ENCODE data around the gene WARS2.

Gene WARS2

DNA sequence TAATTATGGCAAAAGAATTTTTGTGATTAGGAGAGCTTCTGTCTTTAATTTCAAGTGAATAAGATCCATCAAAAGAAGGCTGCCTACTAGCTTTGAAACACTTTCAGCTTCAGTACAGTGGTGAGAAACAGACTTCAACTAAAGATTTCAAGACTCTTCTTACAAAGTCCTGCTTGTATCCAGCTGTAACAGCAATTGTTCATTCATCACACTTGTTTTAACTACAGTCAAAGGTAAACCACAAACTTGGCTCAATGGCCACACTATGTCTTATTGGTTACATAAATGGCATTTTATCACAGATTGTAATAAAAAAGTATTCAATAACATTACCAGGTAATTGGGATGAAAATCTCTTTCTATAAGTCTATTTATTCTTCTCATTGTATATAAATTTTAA, 59.2 kb downstream of the WARS2 start:
- no peak for DNase-seq

GRCh38 chr1:119080586-119080985, 59.9 kb downstream of the WARS2 start:
- no peak for DNase-seq

GRCh38 chr1:119079881-119080280, 60.6 kb downstream of the WARS2 start:
- no peak for DNase-seq

GRCh38 chr1:119075614-119076013, 64.8 kb downstream of the WARS2 start:
- no peak for DNase-seq

- no peak for DNase-seq
These were observed 69.1 kb downstream of the WARS2 start for GRCh38 chr1:119071321-119071720.

DNA sequence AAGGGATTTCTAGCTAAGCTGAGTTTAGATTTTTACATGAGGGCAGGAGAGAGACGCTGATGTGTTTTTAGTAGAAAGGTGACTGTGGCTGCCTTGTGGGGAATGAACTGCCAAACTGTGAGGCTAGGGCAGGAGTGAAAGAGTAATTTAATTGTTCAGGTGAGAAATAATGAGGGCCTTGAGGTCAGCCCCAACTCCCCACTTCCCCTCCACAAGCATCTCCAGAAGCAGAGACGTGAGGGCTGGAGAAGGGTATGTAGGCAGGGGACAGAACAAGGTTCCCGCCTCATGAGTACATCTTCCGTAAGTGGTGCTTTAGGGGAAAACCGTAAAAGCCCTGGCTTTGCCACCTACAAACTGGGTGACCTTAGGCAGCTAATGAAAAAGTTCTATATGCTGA, 70.8 kb downstream of the WARS2 start:
- DNase-seq, result no peak

- no peak for DNase-seq
These were observed 72.0 kb downstream of the WARS2 start for GRCh38 chr1:119068427-119068826.

DNA sequence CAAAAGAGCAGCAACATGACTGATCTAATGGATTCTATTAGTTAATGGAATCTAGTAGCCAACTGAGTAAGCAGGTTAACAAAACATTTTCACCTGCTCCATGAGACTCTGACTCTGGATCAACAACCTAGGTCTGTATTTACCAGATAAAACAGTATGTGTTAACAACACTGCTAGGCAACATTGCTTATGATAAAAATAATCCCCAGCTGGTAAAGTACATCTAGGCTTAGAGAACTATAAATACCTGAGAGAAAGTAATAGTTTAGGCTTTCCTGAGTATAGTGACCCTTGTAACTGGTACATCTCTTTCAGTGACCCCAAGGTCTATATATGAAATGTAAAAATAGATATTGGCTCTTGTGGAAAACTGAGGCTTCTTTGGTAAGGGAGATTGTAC, 78.8 kb downstream of the WARS2 start:
- DNase-seq, result no peak

DNA sequence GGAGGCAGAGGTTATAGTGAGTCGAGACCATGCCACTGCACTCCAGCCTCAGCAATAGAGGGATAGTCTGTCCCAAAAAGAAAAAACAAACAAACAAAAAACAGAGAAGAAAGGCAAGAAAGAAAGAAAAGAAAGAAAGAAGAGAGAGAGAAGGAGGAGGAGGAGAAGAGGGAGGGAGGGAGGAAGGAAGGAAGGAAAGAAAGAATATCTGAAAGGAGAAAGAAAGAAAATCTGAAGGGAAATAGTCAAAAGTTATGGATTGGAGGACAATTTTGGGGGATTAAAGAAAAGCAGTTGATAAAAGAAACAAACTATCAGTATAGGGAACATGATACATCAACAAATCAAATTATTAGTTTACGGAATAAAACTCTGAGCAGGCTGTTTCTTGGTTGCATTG, 84.9 kb downstream of the WARS2 start:
- DNase-seq, result no peak

GRCh38 chr1:119053917-119054316, 86.5 kb downstream of the WARS2 start:
- no peak for DNase-seq

DNA sequence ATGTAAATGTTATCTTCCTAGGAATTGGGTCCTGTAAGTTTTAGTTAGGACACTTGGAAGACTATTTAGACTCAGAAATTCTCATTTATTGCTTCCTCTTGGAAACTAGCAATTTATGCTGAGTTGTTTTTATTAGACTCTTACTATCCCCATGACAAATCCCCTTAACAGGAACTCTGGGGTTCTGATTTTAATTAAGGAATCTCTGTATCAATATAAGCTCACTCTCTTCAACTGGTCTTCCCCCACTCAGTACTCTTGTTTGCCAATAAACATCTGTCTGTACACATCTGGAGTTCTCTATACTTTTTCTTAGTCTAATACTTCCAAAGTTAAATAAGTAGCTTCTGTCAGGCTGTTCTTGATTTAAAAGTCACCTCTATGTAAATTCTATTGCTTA, 88.2 kb downstream of the WARS2 start:
- no peak for DNase-seq

DNA sequence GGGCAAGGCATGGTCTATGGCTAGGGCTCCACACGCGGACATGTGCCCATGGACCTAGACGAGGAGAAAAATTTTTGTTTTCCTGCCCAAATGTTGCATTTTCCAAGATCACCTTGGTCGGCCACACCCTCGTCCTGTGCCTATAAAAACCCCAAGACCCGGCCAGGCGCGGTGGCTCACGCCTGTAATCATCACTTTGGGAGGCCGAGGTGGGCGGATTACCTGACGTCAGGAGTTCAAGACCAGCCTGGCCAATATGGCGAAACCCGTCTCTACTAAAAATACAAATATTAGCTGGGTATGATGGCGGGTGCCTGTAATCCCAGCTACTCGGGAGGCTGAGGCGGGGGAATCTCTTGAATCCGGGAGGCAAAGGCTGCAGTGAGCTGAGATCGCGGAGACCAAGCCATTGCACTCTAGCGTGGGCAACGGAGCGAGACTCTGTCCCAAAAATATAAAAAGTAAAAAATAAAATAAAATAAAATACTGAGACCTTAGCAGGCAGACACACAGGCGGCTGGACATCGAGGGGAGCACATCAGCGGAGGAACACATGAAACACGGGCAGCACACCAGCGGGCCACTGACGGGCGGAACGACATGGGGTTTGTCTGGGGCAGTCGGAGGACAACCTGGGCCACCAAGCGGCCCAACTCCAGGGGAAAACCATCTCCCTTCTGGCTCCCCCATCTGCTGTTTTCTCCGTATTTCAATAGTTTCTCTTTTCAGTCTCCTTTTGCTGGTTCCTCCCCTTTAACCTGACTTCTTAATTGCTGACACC, 91.6 kb downstream of the WARS2 start:
- no peak for DNase-seq

GRCh38 chr1:119046785-119047438, 93.5 kb downstream of the WARS2 start:
- DNase-seq, result no peak

DNA sequence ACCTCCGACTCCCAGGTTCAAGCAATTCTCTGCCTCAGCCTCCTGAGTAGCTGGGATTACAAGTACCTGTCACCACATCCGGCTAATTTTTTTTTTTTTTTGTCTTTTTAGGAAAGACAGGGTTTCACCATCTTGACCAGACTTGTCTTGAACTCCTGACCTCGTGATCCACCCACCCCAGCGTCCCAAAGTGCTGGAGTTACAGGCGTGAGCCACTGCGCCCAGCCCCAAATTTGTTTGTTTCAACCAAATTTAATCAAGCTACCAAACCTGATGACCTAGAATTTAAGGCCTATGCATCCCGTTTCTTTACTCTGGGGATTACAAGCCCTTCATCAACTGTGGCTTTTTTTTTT, 94.0 kb downstream of the WARS2 start:
- no peak for DNase-seq

GRCh38 chr1:119045096-119045746, 95.2 kb downstream of the WARS2 start:
- no peak for DNase-seq

DNA sequence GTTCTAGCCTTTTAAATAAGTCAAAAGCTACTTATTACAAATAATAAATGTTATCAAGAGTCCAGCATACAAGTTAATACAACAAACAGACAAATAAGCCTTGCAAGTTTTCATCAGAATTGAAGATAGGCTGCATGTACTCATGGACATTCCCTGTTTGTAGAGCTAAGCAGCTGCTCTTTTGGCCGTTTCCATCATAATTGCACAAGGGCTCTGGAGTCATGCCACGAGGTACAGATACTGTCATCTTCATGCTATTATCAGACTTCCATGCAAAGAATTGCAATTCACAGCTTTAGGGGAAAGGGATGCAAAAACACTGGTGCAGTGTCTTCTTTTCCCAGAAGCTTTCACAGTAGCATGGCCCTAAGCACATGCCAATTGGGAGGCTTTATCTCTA, 99.5 kb downstream of the WARS2 start:
- DNase-seq, result no peak

- DNase-seq, result no peak
These were observed 100.0 kb downstream of the WARS2 start for GRCh38 chr1:119040489-119040888.

DNA sequence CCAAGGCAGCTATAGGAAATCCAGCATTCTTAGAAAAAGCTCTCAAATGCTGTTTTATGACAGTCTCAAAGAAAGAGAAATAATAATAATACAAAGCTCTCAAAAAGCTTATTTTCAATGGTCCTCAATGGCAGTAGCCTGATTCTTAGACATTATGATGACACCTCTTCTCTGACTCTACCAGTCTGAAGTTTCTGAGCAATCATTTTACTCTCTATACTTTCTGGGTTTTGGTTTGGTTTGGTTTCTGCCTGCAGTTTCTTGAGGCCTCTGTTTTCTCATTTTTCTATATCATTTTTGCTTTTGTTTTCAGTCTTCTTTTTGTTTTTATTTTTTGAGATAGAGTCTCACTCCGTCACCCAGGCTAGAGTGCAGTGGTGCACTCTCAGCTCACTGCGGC, 102.1 kb downstream of the WARS2 start:
- DNase-seq, result no peak

DNA sequence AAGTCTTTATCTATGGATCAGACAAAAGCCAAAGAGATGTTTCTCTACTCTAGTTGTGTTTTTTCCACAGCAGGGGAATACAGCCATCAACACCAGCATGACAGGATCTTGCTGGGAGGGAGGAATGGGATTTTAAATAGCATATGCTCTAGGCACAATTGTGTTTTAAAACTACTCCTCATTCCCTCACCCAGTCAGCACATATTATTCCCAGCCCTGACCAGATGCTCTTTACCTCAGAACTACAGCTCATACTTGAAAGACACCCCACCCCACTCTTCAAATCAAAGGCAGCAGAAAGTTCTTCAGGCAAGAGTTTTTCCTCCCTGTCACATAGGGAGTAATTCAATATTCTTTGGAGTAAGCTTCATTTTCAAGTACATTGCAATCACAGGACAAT, 106.1 kb downstream of the WARS2 start:
- DNase-seq, result no peak

GRCh38 chr1:119032986-119033385, 107.5 kb downstream of the WARS2 start:
- DNase-seq, result no peak

GRCh38 chr1:119027759-119028158, 112.7 kb downstream of the WARS2 start:
- DNase-seq, result no peak

DNA sequence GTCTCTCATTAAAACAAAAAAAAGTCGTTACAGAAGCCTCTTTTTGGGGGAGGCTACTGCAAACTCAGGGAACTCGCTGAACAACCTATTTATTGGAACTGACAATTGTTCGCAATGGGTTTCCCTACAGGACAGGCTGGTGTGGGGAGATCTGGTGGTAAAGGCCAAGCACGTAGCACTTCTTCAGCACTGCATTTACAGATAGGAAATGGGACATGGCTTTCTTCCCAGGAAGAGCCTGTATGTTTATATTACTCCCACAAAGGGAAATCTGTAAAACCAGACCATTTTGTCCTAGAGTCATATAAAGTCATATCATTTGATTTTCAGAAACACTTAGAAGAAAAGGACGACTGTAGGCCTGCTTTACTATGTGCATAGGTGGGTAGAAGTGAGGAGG, 113.5 kb downstream of the WARS2 start:
- DNase-seq, result no peak

DNA sequence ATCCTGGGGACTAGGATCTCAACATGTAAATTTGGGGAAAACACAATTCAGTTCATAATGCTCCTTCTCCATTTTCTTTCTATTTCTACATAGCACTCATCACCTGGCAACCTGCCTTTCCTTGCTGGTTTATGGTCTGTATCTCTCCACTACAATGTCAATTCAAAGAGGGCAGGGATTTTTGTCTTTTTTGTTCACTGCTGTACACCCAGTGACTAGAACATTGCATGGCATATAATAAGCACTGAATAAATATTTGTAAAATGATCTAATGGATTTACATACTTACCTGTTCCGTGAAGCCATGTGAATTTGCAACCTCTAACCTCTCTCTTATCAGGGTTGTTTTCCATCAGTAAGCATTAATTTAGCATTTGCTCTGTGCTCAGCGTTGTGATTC, 124.9 kb downstream of the WARS2 start:
- no peak for DNase-seq

DNA sequence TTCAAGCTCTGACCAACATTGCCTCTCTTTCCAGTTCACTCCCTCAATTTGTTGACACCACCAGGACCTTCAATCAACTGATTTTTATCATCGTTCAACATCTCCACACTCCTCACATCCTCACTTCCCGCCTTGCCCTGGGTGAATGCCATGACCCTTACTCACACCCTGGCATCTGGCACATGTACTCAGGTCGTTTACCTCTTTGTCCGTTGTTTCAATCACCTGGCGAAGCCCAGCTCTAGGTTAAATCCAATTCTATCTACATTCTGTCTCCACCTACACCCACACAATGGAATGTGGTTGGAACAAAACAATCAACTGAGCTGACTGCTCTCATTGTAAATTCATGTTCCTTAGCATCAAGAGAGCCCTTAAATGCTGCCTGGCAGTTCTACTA, 128.1 kb downstream of the WARS2 start:
- no peak for DNase-seq

Data from activated CD4-positive, alpha-beta T cell treated with anti-CD3 and anti-CD28 coated beads, Interleukin-2, amount 50 U/mL, for 4 hours (primary cell).